HG03025 (cell line): ENCODE measurements around the gene FAM3C.

Experiments used
- ATAC-seq: cut with Tn5 transposase; IDR thresholded peaks from one replicate; pipeline ENCODE4 v1.9.1; 2021; ENCODE audit warnings: mild to moderate bottlenecking, moderate library complexity; ENCODE audit not compliant: unreplicated experiment, low FRiP score

Gene FAM3C

DNA sequence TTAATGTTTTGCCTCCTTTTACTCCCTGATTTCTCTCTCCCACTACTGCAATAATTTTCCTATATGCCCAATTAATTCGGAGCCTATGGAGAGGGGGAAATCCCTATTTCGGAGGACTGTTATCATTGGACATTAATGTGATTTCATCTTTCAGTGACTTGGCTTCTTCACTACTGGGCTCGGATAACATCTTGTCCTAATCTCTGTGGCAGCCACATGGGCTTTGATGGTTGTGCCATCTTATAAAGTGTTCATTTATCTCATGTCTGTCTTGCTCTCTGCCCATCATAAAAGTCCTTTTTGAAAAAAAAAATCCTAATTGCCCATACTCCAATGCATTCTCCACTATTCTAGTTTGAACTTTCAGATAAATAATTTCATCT lies 15.5 kb upstream of the FAM3C start:
- no peak for ATAC-seq

DNA sequence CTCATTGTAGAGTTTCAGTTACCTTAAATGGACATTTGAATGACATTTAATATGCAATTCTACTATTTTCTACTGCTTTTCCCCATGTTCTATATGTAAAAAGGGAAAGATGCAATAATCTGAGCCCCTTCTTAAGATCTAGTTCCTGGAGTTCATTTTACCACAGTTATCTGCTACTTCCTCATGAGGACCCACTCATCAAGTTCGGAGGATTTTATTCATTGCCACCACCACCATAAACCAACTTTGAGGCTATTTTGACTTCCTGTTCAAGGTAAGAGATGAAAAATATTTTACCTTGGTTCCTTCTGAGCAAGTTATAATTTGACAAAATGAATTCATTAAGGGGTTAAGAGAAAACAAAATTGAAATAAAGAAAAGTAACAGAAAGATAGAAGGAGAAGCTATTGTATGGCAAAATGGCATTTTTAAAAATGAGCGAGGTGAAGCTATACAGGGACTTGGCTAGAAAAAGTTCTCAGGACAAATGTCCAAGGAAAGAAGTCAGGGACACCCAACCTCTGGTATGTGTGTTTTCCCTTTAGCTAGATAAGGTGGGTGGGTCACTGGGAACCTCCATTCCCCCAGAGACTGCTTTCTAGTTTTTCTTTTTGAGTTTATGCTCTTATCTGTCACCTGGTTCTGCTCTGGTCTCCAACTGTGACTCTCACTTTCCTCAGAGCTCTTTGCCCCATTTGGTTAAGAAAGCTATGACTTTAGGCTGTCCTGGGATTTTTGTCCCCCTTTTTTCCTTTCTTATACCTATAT lies 14.9 kb upstream of the FAM3C start:
- peak; percentile 73 for ATAC-seq

DNA sequence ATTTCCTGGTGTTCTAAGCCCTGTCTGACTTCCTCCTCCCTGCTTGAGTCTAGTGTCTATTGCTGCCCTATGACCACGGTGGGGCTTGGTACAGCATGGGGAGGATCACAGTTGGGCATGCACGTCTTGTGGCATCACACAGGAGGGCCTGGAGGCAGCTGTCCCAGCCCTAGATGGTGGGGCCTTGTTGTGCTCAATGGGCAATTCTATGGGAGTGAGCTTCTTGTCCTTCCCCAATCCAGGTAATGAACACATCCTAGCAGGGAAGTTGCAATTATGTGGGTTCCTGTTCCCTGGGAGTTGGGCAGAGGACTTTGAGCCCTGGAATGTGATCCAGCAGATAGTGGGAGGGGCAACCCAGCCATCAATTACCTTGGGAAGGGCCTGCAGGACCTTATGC lies 10.8 kb upstream of the FAM3C start:
- ATAC-seq = no peak

DNA sequence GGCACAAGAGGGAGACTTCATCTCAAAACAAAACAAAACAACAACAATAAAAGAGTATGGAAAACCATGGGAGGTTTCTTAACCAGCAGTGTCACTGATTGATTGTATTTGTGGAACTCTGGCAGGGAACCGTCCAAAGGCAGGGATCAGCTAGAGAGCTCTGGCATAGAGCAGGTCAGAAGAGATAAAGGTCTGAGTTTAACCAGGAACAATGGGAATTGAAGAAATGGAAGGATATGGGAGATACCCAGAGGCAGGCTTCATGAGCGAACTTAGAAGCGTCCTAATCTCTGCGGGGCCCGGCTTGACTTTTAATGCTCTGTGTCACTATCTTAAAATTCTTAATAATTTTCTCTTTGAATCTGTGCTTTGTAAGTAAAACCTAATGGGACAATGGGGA lies 10.4 kb upstream of the FAM3C start:
- no peak for ATAC-seq

- no peak for ATAC-seq
Measured at GRCh38 chr7:121404348-121404747, 8.2 kb upstream of the FAM3C start.

DNA sequence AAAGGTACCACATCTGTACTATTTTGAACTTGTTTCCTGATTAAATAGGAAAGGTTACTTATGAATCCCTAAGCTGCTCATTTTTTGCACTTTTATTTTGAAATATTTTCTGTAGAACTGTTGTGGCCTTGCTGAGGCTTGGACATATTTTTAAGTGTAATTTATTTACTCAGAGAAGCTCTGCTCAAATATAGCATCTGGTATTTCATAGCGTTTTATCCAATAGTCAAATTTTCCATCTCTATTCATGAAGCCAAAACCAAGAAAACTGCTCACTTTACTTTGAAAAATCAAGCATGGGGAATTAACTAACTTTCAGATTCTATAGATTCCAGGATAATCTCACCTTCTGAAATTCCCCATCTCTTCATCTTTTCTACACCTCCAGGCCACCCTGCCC lies 6.6 kb upstream of the FAM3C start:
- no peak for ATAC-seq

GRCh38 chr7:121401896-121402295 lies 5.8 kb upstream of the FAM3C start:
- ATAC-seq = no peak

DNA sequence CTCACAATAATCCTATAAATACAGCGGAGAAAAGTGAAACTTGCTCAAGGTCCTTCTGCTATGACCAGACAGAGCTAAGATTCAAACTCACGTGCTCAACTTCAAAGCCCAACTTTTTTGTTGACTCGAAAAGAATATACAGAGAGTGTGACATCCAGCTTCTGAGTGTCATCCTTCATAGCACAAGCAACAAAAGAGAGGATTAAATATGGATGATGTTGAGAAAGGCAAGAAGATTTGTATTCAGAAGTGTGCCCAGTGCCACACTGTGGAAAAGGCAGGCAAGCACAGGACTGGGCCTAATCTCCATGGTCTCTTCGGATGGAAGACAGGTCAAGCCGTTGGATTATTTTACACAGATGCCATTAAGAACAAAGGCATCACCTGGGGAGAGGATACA lies 2.1 kb upstream of the FAM3C start:
- no peak for ATAC-seq

GRCh38 chr7:121397822-121398221 lies 1.7 kb upstream of the FAM3C start:
- no peak for ATAC-seq

DNA sequence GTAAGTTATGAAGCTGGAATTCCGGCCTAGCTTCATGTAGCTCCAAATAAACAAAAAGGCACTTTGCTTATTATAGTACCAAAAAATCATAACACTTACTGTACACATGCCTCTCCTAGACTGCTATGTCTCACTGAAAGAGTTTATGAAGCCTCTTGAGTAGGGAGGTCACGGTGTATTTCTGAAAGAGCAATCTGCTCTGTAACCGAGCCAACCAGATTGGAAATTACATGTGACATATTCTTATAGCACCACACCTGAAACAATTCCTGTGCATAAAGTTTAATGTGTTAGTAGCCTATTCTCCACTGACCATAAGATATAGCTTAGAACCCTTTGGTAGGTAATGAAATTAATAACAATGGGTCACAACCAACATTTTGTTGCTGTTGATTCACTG lies 1.3 kb upstream of the FAM3C start:
- ATAC-seq = no peak

GRCh38 chr7:121395494-121395960 lies 581 bp downstream of the FAM3C start:
- peak; percentile 43 for ATAC-seq

DNA sequence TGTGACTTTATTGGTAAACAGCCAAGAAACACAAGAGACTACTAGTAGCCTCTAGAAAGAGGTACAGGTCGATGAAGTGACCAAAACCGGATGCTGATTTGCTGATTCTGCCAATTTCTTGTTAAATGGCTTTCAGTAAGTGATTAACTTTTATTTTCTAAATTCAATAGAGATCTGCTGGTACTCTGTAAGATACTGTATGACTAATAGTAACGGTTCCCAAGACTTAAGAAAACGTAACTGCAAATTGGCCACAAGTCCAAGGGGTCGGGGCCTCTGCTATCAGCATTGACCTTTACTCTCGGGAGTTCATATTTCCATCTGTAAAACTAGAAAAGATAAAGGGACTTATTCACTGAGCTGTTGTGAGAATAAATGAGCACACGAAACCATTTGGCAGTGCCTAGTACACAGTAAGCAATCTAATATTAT lies 1.4 kb downstream of the FAM3C start:
- ATAC-seq = no peak

DNA sequence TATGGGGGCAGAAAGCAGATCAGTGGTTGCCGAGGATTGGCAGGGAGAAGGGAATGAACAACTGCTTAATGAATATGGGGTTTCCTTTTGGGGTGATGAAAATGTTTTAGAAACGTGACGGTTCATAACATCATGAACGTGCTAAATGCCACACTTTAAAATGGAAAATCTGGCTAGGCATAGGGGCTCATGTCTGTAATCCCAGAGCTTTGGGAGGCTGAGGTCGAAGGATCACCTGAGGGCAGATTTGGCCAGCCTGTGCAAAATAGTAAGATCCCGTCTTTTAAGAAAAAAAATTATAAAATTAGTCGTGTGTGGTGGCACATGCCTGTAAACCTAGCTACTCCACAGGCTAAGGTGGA lies 3.1 kb downstream of the FAM3C start:
- no peak for ATAC-seq

- ATAC-seq = no peak
Measured at GRCh38 chr7:121392277-121393004, 3.7 kb downstream of the FAM3C start.

GRCh38 chr7:121391686-121392085 lies 4.4 kb downstream of the FAM3C start:
- no peak for ATAC-seq

DNA sequence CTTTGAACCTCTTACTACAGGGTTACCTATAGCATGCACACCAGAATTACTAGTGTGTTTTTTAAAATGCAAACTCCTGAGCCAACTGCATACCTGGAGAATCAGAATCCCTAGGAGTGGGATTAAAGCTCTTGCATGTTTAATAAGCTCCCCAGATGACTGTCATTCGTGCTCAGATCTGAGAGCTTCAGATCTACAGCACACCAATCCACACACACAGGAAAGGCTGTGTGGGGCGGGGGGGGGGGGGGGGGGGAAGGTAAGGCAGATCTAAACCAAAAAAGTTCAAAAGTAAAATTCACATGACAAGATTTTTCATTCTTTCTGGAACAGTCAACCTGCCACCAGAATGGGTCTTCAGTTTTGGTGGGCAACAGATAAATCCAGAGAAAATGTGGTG lies 5.5 kb downstream of the FAM3C start:
- no peak for ATAC-seq

DNA sequence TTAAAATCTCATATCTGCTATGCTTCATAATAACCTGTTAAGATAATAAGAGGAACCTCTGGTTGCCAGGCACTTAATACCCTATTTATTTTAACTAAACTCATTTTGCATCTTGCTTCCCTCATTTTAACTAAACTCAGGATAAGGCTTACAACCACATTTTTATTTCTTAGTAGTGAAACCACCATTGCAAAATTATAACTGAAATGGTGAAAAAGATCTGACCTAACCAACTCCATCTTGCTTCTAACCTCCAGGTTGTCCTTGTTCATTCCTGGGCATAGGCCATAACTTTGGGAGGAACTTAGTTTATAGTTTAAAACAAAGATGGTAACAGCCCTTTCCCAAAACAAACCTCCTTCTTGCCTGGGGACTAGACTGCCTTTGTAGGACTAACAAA lies 6.0 kb downstream of the FAM3C start:
- ATAC-seq = no peak

DNA sequence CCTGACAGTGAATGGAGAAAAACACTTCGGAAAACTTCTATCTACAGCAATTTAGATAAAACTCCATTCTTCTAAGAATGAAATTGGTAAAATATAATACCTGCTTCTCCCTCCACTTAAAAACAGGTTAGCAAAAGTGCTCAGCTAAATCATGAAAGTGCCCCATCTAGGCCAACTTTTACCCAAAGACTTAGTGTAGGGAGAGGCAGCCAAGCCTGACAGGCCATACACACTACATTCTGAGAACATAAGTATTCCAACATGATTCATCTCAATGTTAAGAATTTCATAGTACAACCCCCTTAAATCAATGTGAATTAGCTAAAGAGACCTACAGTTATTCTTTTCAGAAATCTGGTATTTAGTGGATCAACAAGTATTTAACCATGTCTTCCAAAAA lies 7.2 kb downstream of the FAM3C start:
- ATAC-seq = no peak

DNA sequence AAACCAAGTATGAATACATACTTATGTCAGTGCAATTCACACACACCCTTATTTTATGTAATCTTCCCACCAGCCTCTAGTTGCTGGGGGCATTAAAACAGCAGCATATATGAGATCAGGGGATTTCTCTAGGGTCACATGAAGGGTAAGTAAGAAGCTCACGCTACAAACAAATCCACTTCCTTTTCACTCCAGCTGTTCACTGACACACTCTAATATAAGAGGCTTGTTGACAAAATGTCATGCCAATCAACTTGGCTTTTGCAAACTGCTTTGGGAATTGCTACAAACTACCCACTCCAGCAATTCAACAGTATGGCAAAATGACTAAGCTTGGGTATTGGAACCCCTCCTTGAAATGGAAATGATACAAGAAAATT lies 10.3 kb downstream of the FAM3C start:
- ATAC-seq = peak; percentile 87

GRCh38 chr7:121385056-121385799 lies 10.9 kb downstream of the FAM3C start:
- no peak for ATAC-seq

DNA sequence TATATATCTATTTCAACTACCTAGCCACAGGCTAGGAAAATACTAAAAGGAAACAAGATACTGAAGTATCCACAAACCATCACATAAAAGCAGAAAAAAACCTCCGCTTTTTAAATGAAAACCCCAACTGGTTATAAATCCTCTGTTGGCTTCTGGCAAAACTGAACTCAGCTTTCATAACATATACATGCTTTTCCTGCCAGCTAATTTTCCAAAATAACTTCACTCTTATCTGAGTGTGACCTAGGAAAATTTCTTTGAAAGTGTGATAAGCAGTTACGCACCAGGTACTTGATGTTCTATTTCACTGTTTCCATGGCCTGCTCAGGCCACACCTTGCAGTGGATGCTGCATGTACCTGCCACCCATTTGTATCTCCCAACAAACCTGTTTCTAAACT lies 11.8 kb downstream of the FAM3C start:
- no peak for ATAC-seq
